H1 (cell line): Measurements from ENCODE around the gene OR8H3. TPM values are rescaled to one million over a fixed set of nuclear protein-coding genes. Genes with fewer than 3 reads are reported as not detected.

Source experiments
- CTCF ChIA-PET: fragments of 300-600 bp; sonication (Branson Sonifier 250); formaldehyde crosslinking; loops from one replicate; lab custom pipeline; 2021; ENCODE audit not compliant: partially characterized antibody; lab: Charles Lee
- POLR2A ChIA-PET: fragments of 300-600 bp; sonication (Branson Sonifier 250); formaldehyde crosslinking; loops from one replicate; lab custom pipeline; 2021; ENCODE audit warnings: inconsistent platforms; ENCODE audit not compliant: partially characterized antibody; lab: Charles Lee
- DNase-seq, 2 experiments: peaks; one replicate each; pipeline versions ENCODE4 v3.0.0 to v3.0.0-alpha.2; 2010 to 2022; ENCODE audit warnings: low spot score in 2 of 2, low read depth in 1 of 2, mixed read lengths in 1 of 2
- FAIRE-seq: peaks from 2 replicates; lab custom pipeline; 2011; peaks lifted over from hg19 to GRCh38; lab: Jason Lieb, UNC
- H2AFZ ChIP-seq: 2 replicates; pipeline ENCODE4 v1.8.1; 2012; ENCODE audit warnings: low read length, inconsistent platforms
- H2AK5ac ChIP-seq: 2 replicates; pipeline ENCODE4 v1.6.1; 2013; ENCODE audit warnings: low read depth, low read length
- H2BK120ac ChIP-seq: replicated peaks from 2 replicates; pipeline ENCODE3; 2013; ENCODE audit warnings: low read depth, low read length, inconsistent platforms
- H2BK12ac ChIP-seq: 2 replicates; pipeline ENCODE4 v1.6.1; 2013; ENCODE audit warnings: low read depth, low read length
- H2BK15ac ChIP-seq: 2 replicates; pipeline ENCODE4 v1.6.1; 2013; ENCODE audit warnings: low read length
- H2BK20ac ChIP-seq: 2 replicates; pipeline ENCODE4 v1.6.1; 2013; ENCODE audit warnings: low read length
- H2BK5ac ChIP-seq: 2 replicates; pipeline ENCODE4 v1.6.1; 2013; ENCODE audit warnings: low read depth, low read length
- H3K14ac ChIP-seq: 2 replicates; pipeline ENCODE4 v1.6.1; 2013; ENCODE audit warnings: inconsistent platforms; ENCODE audit not compliant: insufficient read length
- H3K18ac ChIP-seq: 2 replicates; pipeline ENCODE4 v1.6.1; 2013; ENCODE audit warnings: low read length; ENCODE audit errors: extremely low read depth
- H3K23ac ChIP-seq: 2 replicates; pipeline ENCODE4 v1.6.1; 2013; ENCODE audit warnings: inconsistent platforms; ENCODE audit not compliant: insufficient read length
- H3K23me2 ChIP-seq: 2 replicates; pipeline ENCODE4 v1.6.1; 2013; ENCODE audit warnings: low read depth, low read length
- H3K27ac ChIP-seq: 2 replicates; pipeline ENCODE4 v1.6.1; 2011; ENCODE audit warnings: low read depth, low read length, inconsistent platforms
- H3K27me3 ChIP-seq, 4 experiments: replicated peaks in 1 of 4; 1 replicate in 1 of 4; 2 replicates in 3 of 4; pipeline versions ENCODE4 v1.6.1 to v1.8.1; 2011 to 2013; ENCODE audit warnings: low read length in 3 of 4, mild to moderate bottlenecking in 3 of 4, inconsistent platforms in 2 of 4, mixed read lengths in 2 of 4, moderate library complexity in 1 of 4; ENCODE audit not compliant: control insufficient read depth in 3 of 4, insufficient read depth in 3 of 4; ENCODE audit errors: extremely low read depth in 1 of 4
- H3K36me3 ChIP-seq, 4 experiments: 2 replicates each; pipeline versions ENCODE4 v1.6.1 to v1.8.1; 2011 to 2013; ENCODE audit warnings: mild to moderate bottlenecking in 4 of 4, low read length in 3 of 4, moderate library complexity in 2 of 4, control low read depth in 1 of 4, inconsistent platforms in 1 of 4; ENCODE audit not compliant: insufficient read depth in 4 of 4, control insufficient read depth in 2 of 4
- H3K4ac ChIP-seq: replicated peaks from 2 replicates; pipeline ENCODE3; 2013; ENCODE audit warnings: low read length, low read depth, mixed read lengths, inconsistent platforms; ENCODE audit not compliant: insufficient read length
- H3K4me1 ChIP-seq, 4 experiments: replicated peaks in 1 of 4; 1 replicate in 1 of 4; 2 replicates in 3 of 4; pipeline versions ENCODE4 v1.6.1 to v1.8.1; 2011 to 2013; ENCODE audit warnings: low read length in 3 of 4, inconsistent platforms in 2 of 4, mixed read lengths in 1 of 4; ENCODE audit not compliant: insufficient read depth in 4 of 4, control insufficient read depth in 3 of 4
- H3K4me2 ChIP-seq, 2 experiments: 2 replicates each; pipeline versions ENCODE4 v1.6.1 to v1.8.1; 2011 to 2013; ENCODE audit warnings: low read depth in 2 of 2, low read length in 2 of 2, control low read depth in 1 of 2, inconsistent platforms in 1 of 2, mild to moderate bottlenecking in 1 of 2; ENCODE audit not compliant: insufficient read depth in 1 of 2
- H3K4me3 ChIP-seq, 4 experiments: fragments of 200-600, 300-600 bp in 1 of 4; sonication (generic), shearing (Covaris generic), sonication (Bioruptor Twin) in 1 of 4; 2 replicates each; pipeline versions ENCODE4 v1.5.1 to v1.8.1; 2011 to 2016; ENCODE audit warnings: low read length in 4 of 4, low read depth in 3 of 4, control low read depth in 2 of 4, inconsistent platforms in 2 of 4, mild to moderate bottlenecking in 2 of 4, mixed read lengths in 1 of 4, moderate library complexity in 1 of 4; ENCODE audit not compliant: insufficient read depth in 2 of 4; ENCODE audit errors: extremely low read depth in 1 of 4
- H3K56ac ChIP-seq: replicated peaks from 2 replicates; pipeline ENCODE3; 2013; ENCODE audit warnings: low read depth, mild to moderate bottlenecking, mixed read lengths, low read length, inconsistent platforms; ENCODE audit not compliant: insufficient read length
- H3K79me1 ChIP-seq: 2 replicates; pipeline ENCODE4 v1.6.1; 2013; ENCODE audit warnings: low read depth, low read length, control low read depth
- H3K79me2 ChIP-seq, 2 experiments: 2 replicates each; pipeline versions ENCODE4 v1.6.1 to v1.8.1; 2012 to 2013; ENCODE audit warnings: low read length in 2 of 2, mild to moderate bottlenecking in 2 of 2, inconsistent platforms in 1 of 2; ENCODE audit not compliant: insufficient read depth in 2 of 2, control insufficient read depth in 1 of 2
- H3K9ac ChIP-seq, 4 experiments: replicated peaks in 1 of 4; 1 replicate in 1 of 4; 2 replicates in 3 of 4; pipeline versions ENCODE4 v1.6.1 to v1.8.1; 2011 to 2013; ENCODE audit warnings: low read depth in 3 of 4, low read length in 3 of 4, control low read depth in 2 of 4, mild to moderate bottlenecking in 2 of 4, moderate library complexity in 2 of 4, inconsistent platforms in 1 of 4; ENCODE audit errors: extremely low read depth in 1 of 4
- H3K9me3 ChIP-seq, 2 experiments: 2 replicates each; pipeline versions ENCODE4 v1.6.1 to v1.8.1; 2012 to 2013; ENCODE audit warnings: mild to moderate bottlenecking in 2 of 2, moderate library complexity in 2 of 2, control low read depth in 1 of 2, inconsistent platforms in 1 of 2, low read depth in 1 of 2, low read length in 1 of 2, mixed read lengths in 1 of 2; ENCODE audit not compliant: insufficient read depth in 2 of 2
- H4K20me1 ChIP-seq, 2 experiments: replicated peaks in 1 of 2; 2 replicates each; pipeline versions ENCODE3 to v1.8.1; 2011 to 2013; ENCODE audit warnings: inconsistent platforms in 2 of 2, low read length in 2 of 2, mild to moderate bottlenecking in 1 of 2; ENCODE audit not compliant: insufficient read depth in 2 of 2, control insufficient read depth in 1 of 2
- H4K5ac ChIP-seq: 2 replicates; pipeline ENCODE4 v1.6.1; 2013; ENCODE audit warnings: low read length, low read depth, mixed read lengths, inconsistent platforms; ENCODE audit not compliant: insufficient read length
- H4K8ac ChIP-seq: 2 replicates; pipeline ENCODE4 v1.8.0; 2013; ENCODE audit warnings: mild to moderate bottlenecking, moderate library complexity, low read length, inconsistent platforms; ENCODE audit not compliant: insufficient read depth; ENCODE audit errors: extremely low read depth
- H4K91ac ChIP-seq: replicated peaks from 2 replicates; pipeline ENCODE3; 2013; ENCODE audit warnings: low read length, mixed read lengths, inconsistent platforms; ENCODE audit not compliant: insufficient read length
- ATF2 ChIP-seq: IDR thresholded peaks from 2 replicates; pipeline ENCODE4 v1.6.1; 2012; ENCODE audit warnings: low read length, inconsistent platforms
- BACH1 ChIP-seq: IDR thresholded peaks from 2 replicates; pipeline ENCODE4 v1.6.1; 2012; ENCODE audit warnings: low read length, improper control_type of control experiment
- NRF1 ChIP-seq: IDR thresholded peaks from 2 replicates; pipeline ENCODE4 v1.6.1; 2011; ENCODE audit warnings: mild to moderate bottlenecking, low read depth, low read length, improper control_type of control experiment
- SUZ12 ChIP-seq: fragments of 200-600 bp; sonication (generic); IDR thresholded peaks from 2 replicates; pipeline ENCODE4 v1.6.1; 2012; ENCODE audit warnings: mild to moderate bottlenecking, inconsistent platforms, low read length, moderate library complexity, mixed read lengths
- polyA plus RNA-seq, 7 experiments: library from polyadenylated mRNA; depleted of rRNA in 3 of 7; stranded (reverse) in 5 of 7; unstranded in 2 of 7; fragments of >200 nt in 5 of 7; fragments of 200-250 nt in 2 of 7; gene quantifications; 1 replicate in 5 of 7; 2 replicates in 1 of 7; 4 replicates in 1 of 7; pipeline versions ENCODE4 v1.2.1 to v1.2.3, GENCODE V29; 2011 to 2013; ENCODE audit warnings: missing spikeins in 2 of 7, mixed read lengths in 2 of 7
- total RNA-seq: library from RNA; stranded (reverse); fragmentation: NEBNext Ultra II Directional; extraction: Animal tissue kit (Norgen Biotek cat#: 25700); gene quantifications from 2 replicates; pipeline ENCODE4 v1.2.1, GENCODE V29; 2021

OR8H3 gene
- total and polyA plus RNA-seq, 2 of the 8 experiments (the other 6 are each of a cell fraction or from before 2014, with no cell fraction given): not detected

GRCh38 chr11:56140151-56140661 lies 18.0 kb downstream of the OR8H3 start, which contains the start of gene OR8J3:
Gene OR8J3, minus strand, starts transcription at chr11:56140201. Its CDS starts 2,483 bp downstream, at chr11:56137718.
- Histone ChIP-seq H3K79me2 (no peaks in the 10 kb centered on the region), H2AFZ (no peak within 1 kb of the TSS), H3K79me1 (no peaks in the 10 kb centered on the region), H2BK12ac (no peak within 1 kb of the TSS), H3K27me3 (no peaks in the 10 kb centered on the region), H2BK15ac (no peak within 1 kb of the TSS), H3K56ac (no peak within 1 kb of the TSS), H3K36me3 (no peaks in the 10 kb centered on the region), H2BK20ac (no peak within 1 kb of the TSS), H3K23ac (no peak within 1 kb of the TSS), H2AK5ac (no peak within 1 kb of the TSS), H3K27ac (no peak within 1 kb of the TSS), H3K4me2 (no peak within 1 kb of the TSS), H3K4ac (no peak within 1 kb of the TSS), H3K9ac (no peak within 1 kb of the TSS), H2BK5ac (no peak within 1 kb of the TSS), H3K23me2 (no peaks in the 10 kb centered on the region), H4K8ac (no peak within 1 kb of the TSS), H4K20me1 (no peaks in the 10 kb centered on the region), H3K18ac (no peak within 1 kb of the TSS), H3K9me3 (0 out of 4 replicates have a peak, but pooled peaks cover 0 to 6% of the 10 kb centered on the region in 2 experiments), H2BK120ac (no peak within 1 kb of the TSS), H3K4me3 (no peak within 1 kb of the TSS), H3K14ac (no peak within 1 kb of the TSS), H4K91ac (no peak within 1 kb of the TSS), H3K4me1 (no peaks in the 10 kb centered on the region), H4K5ac (no peak within 1 kb of the TSS)
- ChIA-PET CTCF (no interaction called here), POLR2A (no interaction called here)
- DNase-seq (no peak), FAIRE-seq (no peak)
- TF ChIP-seq NRF1: no peak
- no peak for TF ChIP-seq ATF2
- TF ChIP-seq BACH1: no peak
- TF ChIP-seq SUZ12: no peak
